ENCODE results near the gene KNOP1.

- TF ChIP-seq CTCF (conservative IDR thresholded peaks at IDR 0.05; ENCODE audit: low read depth, low read length) (no peak), EZH2 (IDR thresholded peaks at IDR 0.05; ENCODE audit: borderline replicate concordance, low read depth, low read length, poor library complexity, severe bottlenecking) (no peak)
Measured at GRCh38 chr16:19741354-19741753, 23.3 kb upstream of the KNOP1 start.

All from A673 (cell line).